ENCODE measurements around the gene NAP1L1. TPM values are rescaled to one million over a fixed set of nuclear protein-coding genes. Genes with fewer than 3 reads are reported as not detected.
"Not testable (repeated sequence)": the region's sequence is repeated elsewhere in the genome, so short reads cannot be mapped to it uniquely, and the experiment has no call there.

Gene NAP1L1
- polyA plus RNA-seq, 6 donors from 2014 or later: 112 to 223 (median 196) TPM

DNA sequence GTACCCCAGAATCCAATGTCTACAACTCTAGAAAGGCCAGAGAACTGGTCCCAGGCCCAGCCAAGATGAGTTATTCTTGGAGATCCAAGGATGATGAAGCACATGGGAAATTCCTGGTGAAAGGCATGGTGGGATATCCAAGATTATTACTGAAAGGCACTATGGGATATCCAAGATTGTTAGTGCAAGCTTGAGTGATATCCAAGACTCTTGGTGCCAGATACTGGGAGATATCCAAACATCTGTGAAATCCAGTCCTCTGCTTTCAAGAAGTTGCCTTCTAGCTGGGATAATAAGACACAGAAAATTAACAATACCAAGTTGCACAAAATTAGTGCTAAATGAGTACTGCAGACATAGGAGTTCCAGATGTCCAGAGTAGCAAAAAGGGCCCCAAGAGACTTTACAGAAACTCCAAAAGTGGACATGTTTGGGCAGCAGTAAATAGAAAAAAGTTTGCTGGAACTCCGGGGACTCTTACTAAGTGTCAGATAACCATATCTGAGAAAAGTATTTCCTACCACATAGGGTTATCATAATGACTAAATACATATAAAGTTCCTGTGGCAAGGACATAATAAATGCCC, 87.5 kb downstream of the NAP1L1 start:
- H3K4me3 Mint-ChIP-seq: no peak overlapping the region
- no peaks in the 10 kb centered on the region for H3K36me3 Mint-ChIP-seq
- no peak for DNase-seq
- peaks cover 5 to 17% (median 7%) of the 10 kb centered on the region in 3 donors for H3K27me3 Mint-ChIP-seq
- H3K9me3 Mint-ChIP-seq: no peaks in the 10 kb centered on the region
- H3K27ac Mint-ChIP-seq: no peak overlapping the region
- H3K4me1 Mint-ChIP-seq: no peaks in the 10 kb centered on the region
- no peak for ATAC-seq (ENCODE audit: low read depth in 2 of 2)

DNA sequence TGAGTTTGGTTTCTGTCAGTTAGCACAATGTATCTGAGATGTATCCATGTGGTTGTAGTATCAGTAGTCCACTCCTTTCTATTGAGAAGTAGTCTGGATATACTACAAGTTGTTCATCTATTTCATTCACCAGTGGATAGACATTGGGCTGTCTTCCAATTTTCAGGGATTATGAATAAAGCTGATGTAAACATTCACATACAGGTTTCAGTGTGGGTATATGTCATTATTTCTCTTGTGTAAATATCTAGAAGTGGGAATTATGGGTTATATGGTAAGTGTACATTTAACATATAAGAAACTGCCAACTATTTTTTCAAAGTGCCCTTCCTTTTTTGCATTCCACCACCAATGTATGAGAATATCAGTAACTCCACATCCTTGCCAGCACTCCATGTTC, 88.8 kb downstream of the NAP1L1 start:
- Mint-ChIP-seq H3K36me3 (no peaks in the 10 kb centered on the region), H3K27ac (no peak overlapping the region), H3K4me1 (no peaks in the 10 kb centered on the region), H3K4me3 (no peak overlapping the region), H3K27me3 (peaks cover 11 to 25% (median 13%) of the 10 kb centered on the region in 3 donors), H3K9me3 (no peaks in the 10 kb centered on the region)
- ATAC-seq (ENCODE audit: low read depth in 2 of 2): no peak
- DNase-seq: no peak

DNA sequence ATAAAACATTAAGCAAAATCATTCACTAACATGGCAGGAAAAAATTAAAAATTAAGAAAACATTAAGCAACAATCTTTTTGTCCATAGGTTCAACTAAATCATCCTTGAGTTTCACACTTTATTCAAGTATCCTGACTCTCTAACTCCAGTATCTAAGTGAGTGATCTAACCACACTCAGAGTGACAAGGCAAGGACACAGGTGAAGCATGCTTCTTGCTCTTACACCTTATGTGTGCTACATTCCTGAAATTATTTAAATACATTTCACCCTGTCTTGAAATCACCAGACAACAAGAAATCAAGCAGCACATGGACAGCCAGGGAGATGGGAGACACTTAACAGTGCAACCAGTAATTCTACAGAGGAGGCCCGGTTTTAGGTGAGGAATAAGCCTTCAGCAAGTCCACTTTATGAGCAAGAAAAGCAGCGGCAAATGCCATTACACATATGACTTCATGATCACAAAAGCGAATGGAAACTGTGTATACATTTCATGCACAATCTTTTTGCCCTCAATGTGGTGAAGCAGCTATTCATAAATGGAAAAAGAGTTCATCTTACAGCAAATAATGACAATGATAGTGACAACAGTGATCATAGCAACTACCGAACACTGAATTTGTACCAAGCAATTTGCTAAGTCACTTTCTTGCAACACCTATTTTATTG, 90.3 kb downstream of the NAP1L1 start:
- Mint-ChIP-seq H3K4me3 (no peak overlapping the region), H3K27me3 (peaks cover 20 to 33% (median 28%) of the 10 kb centered on the region in 3 donors), H3K4me1 (no peaks in the 10 kb centered on the region), H3K36me3 (no peaks in the 10 kb centered on the region), H3K9me3 (peaks cover 0 to 6% (median 0%) of the 10 kb centered on the region in 7 donors), H3K27ac (no peak overlapping the region)
- ATAC-seq (ENCODE audit: low read depth in 2 of 2) (no peak), DNase-seq (no peak)

DNA sequence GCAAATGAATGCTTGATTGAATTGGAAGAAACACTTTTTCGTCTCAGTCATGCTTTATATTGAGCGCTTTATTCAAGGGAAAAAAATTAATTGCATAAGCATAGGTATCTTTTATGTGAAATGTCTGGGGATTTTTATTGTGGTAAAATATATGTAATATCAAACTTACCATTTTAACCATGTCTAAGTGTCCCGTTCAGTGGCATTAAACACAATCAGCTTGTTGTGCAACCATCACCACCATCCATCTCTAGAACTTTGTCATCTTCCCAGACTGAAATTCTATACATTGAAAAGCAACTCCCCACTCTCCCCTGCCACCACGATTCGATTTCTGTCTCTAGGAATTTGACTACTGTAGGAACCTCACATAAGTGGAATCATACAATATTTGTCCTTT, 92.7 kb downstream of the NAP1L1 start:
- Mint-ChIP-seq H3K27ac (no peak overlapping the region), H3K4me1 (no peaks in the 10 kb centered on the region), H3K27me3 (peaks cover 25 to 46% (median 31%) of the 10 kb centered on the region in 3 donors), H3K36me3 (no peaks in the 10 kb centered on the region), H3K9me3 (peaks cover 0 to 14% (median 1%) of the 10 kb centered on the region in 7 donors), H3K4me3 (no peak overlapping the region)
- no peak for DNase-seq
- no peak for ATAC-seq (ENCODE audit: low read depth in 2 of 2)

DNA sequence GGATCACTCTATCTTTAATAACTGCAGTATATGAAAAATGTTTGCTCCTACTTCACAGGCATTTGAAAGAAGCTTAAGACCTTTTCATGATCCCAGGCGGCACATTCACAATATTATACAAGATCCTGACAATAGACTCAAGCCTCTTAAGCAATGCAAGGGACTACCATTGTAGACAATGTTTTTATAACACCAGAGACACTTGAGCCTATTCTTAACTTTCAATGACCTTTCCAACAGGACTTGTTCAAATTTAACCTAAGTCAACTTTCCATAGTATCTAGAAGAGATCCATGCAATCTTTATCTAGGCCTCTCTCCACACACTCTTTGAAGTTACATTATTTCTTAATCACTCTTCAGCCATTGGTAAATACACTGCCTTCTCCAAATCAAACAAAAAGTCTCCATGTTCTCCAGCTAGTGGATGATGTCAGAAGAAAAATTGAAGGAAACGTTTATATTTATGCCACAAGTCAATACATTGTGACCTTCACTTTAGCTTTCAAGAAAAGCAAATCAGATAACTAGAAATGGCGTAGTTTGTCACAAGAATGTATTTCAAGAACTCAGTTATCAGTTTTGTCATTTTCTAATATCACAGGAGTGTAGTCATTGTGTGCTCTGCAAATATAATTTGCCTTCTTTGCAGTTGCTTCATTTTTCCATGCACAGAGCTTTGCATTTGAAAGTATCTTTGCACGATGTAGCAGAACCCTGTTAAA, 94.1 kb downstream of the NAP1L1 start:
- Mint-ChIP-seq H3K27me3 (peaks cover 29 to 46% (median 31%) of the 10 kb centered on the region in 3 donors), H3K9me3 (peaks cover 0 to 14% (median 1%) of the 10 kb centered on the region in 7 donors), H3K27ac (no peak overlapping the region), H3K36me3 (no peaks in the 10 kb centered on the region), H3K4me1 (no peaks in the 10 kb centered on the region), H3K4me3 (no peak overlapping the region)
- no peak for DNase-seq
- no peak for ATAC-seq (ENCODE audit: low read depth in 2 of 2)

DNA sequence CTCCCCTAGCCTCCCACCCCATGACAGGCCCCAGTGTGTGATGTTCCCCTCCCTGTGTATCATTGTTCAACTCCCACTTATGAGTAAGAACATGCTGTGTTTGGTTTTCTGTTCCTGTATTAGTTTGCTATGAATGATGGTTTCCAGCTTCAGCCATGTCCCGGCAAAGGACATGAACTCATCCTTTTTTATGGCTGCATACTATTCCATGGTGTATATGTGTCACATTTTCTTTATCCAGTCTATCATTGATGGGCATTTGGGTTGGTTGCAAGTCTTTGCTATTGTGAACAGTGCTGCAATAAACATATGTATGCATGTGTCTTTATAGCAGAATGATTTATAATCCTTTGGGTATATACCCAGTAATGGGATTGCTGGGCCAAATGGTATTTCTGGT, 96.8 kb downstream of the NAP1L1 start:
- not testable (repeated sequence) for H3K4me3 Mint-ChIP-seq; DNase-seq; H3K4me1 Mint-ChIP-seq; H3K36me3 Mint-ChIP-seq; ATAC-seq (ENCODE audit: low read depth in 2 of 2); H3K27ac Mint-ChIP-seq
- H3K27me3 Mint-ChIP-seq: peaks cover 35 to 50% (median 37%) of the 10 kb centered on the region in 3 donors
- H3K9me3 Mint-ChIP-seq: peaks cover 0 to 14% (median 6%) of the 10 kb centered on the region in 7 donors

Other genes starting within 250 kb of the NAP1L1 start
- gene PHLDA1, start 52.9 kb downstream of the NAP1L1 start, polyA plus RNA-seq (ENCODE audit: low read depth in 6 of 6): under 1 TPM; 0.11 to 0.30 (median 0.16) TPM

Data from naive B cell (primary cell).